AG04449 (cell line): ENCODE data around the gene DMRTA2.

ENCODE experiments used
- CTCF ChIA-PET: fragments of 350-600 bp; formaldehyde crosslinking; extraction: SDS; loops from one replicate; lab custom pipeline; 2021; ENCODE audit warnings: antibody characterized with exemption; lab: Yijun Ruan, JAX
- POLR2A ChIA-PET: fragments of 400-600, 350-600 bp; formaldehyde crosslinking; extraction: SDS; loops from one replicate; lab custom pipeline; 2020; ENCODE audit warnings: antibody characterized with exemption, inconsistent platforms; lab: Yijun Ruan, JAX
- DNase-seq: peaks from one replicate; pipeline ENCODE4 v3.0.0-alpha.2; 2010; ENCODE audit warnings: low read depth, low spot score
- H3K4me3 ChIP-seq: 2 replicates; pipeline ENCODE4 v1.5.1; 2011; ENCODE audit warnings: low read depth, mild to moderate bottlenecking, control low read depth, low read length
- CTCF ChIP-seq: IDR thresholded peaks from one replicate; pipeline ENCODE4 v1.5.1; 2011; ENCODE audit warnings: mild to moderate bottlenecking, moderate library complexity, low read length, control low read depth, inconsistent platforms; ENCODE audit not compliant: insufficient read depth; ENCODE audit errors: missing control alignments

DMRTA2 gene

GRCh38 chr1:50418600-50419109 lies 4.6 kb downstream of the DMRTA2 start:
- no peak for TF ChIP-seq CTCF
- ChIA-PET POLR2A (no interaction called here), CTCF (interaction anchor here (1.5 kb wide), 1 partner anchor 10 kb away, joined by 3 read pairs; no protein-coding TSS in a partner anchor)
- peak overlapping the region; percentile 18; the same call in 1 of the 2 replicates for H3K4me3 ChIP-seq
- DNase-seq = no peak

DNA sequence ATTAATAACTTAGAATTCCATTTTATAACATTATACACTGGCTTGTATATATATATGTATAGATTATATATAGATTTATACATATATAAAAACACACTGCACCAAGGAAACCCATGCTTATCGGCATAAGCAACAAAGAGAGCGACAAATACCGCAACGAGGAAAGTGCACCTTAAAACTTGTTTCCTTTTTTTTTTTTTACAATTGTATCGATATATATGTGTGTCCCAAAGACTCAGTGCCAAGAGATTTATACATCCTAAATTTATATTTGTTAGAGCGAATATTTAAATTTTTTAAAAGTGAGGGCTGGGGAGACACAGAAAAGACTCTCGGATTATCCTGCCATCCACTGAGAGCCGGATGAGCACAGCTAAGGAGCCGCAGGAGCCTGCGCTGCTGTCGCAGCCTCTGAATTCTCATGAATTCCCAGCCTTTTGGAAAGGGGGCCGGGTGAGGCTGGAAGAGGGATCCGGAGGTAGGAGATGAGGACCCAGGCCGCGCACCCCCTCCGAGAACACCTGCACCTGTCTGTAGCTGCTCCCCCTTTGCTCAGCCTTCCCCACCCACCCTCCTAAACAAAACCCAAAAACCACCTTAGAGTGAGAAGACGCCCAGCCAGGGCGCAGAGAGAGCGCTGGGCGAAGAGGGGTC lies 5.2 kb downstream of the DMRTA2 start:
- CTCF ChIA-PET = no interaction called here
- no peak for DNase-seq
- TF ChIP-seq CTCF = no peak
- POLR2A ChIA-PET = no interaction called here
- H3K4me3 ChIP-seq = no peak overlapping the region

- no peak for TF ChIP-seq CTCF
- POLR2A ChIA-PET = no interaction called here
- no peak overlapping the region for H3K4me3 ChIP-seq
- no peak for DNase-seq
- CTCF ChIA-PET = no interaction called here
Measured at GRCh38 chr1:50417507-50417906, 5.7 kb downstream of the DMRTA2 start.

DNA sequence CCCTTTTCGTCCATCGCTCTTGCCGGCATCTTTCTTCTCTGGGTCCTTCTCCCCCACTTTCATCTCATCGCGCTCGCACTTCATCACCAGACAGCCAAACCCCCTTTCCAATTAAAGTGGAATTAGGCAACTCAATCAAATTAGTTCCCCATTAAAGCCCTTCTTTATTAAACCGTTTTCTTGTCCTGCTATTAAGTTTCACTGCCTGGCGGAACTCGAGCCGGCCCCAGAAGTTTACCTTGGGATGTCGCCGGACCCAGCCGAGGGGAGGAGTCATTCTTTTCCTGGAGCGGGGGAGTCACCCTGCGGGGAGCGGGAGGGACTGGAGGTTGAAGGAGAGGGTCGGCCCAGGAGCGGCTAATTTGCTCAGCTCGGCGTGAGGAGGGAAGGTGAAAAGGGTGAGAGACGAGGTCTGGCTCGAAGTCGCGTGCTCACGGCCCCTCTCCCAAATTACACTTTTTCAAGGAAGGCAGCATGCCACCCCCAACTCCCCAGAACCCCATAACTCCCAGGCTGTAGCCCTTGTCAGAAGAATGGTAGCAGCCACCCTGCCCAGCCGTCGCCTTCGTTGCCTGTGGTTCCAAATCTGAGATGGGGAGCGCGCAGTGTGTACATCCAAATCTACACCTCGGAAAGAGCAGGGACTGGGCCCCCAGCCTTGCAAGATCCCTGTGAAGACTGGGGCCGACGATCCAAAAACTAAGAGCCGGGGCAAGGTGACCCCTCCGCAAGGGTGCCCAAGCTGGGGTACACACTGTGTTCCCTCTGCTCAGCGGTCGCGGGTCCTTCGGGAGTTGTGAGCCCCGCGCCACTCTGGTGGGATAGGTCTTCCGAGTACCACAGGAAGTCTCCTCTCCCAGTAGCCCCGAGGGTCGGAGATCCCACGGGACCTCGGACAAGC lies 6.4 kb downstream of the DMRTA2 start:
- ChIA-PET POLR2A (no interaction called here), CTCF (no interaction called here)
- no peak for DNase-seq
- no peak overlapping the region for H3K4me3 ChIP-seq
- TF ChIP-seq CTCF = no peak

DNA sequence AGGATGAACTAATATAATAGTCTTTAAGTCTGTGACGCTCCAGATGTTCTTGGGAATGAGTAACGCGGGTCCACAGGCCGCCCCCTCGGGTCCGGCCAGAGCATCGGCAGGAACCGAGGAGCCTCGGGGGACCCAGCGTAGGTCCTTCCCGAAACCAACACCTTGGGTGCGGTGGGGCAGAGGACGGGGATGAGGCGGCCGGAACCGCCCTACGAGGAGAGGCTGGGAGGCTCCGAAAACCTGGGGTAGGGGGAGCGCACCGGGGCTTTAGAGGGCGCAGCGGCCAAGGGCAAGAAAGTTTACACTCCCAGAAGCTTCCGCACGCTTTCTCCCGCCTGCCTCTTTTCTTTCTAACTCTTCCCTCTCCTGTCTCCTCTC lies 7.1 kb downstream of the DMRTA2 start:
- POLR2A ChIA-PET = no interaction called here
- no peak for TF ChIP-seq CTCF
- H3K4me3 ChIP-seq = no peak overlapping the region
- CTCF ChIA-PET = no interaction called here
- no peak for DNase-seq
